Adrenal gland (tissue), 12 donors: ENCODE measurements around the gene AP1G2. TPM values are rescaled to one million over a fixed set of nuclear protein-coding genes. Genes with fewer than 3 reads are reported as not detected.
A peak's percentile ranks its signal among the peaks of the same experiment; 100 is the strongest.

Experiments used
- DNase-seq, 7 donors: peaks; one replicate each; pipeline ENCODE4 v3.0.0-alpha.2; 2019 to 2020
- H3K27ac ChIP-seq, 5 donors: fragments of 200-600 bp; sonication (generic) in 4 of 5; 1 replicate in 3 of 5; 2 replicates in 2 of 5; pipeline versions ENCODE4 v1.5.1 to v1.8.0; 2016 to 2020; ENCODE audit warnings: mild to moderate bottlenecking in 1 of 5
- H3K27me3 ChIP-seq: fragments of 200-600 bp; 2 replicates; pipeline ENCODE4 v1.8.0; 2021
- H3K36me3 ChIP-seq, 2 donors: fragments of 200-600 bp; replicated peaks in 1 of 2; 1 replicate in 1 of 2; 2 replicates in 1 of 2; pipeline versions ENCODE4 v1.5.1 to v1.8.0; 2018 to 2022
- H3K4me1 ChIP-seq, 2 donors: fragments of 200-600 bp; replicated peaks in 1 of 2; 1 replicate in 1 of 2; 2 replicates in 1 of 2; pipeline versions ENCODE4 v1.5.1 to v1.8.0; 2018 to 2021
- H3K4me3 ChIP-seq, 4 donors: fragments of 200-600 bp; sonication (generic) in 3 of 4; one replicate each; pipeline ENCODE4 v1.5.1; 2016 to 2018
- H3K9me3 ChIP-seq, 3 donors: fragments of 200-600 bp; sonication (generic) in 1 of 3; replicated peaks in 1 of 3; 1 replicate in 2 of 3; 2 replicates in 1 of 3; pipeline versions ENCODE4 v1.5.1 to v1.8.0; 2016 to 2021
- POLR2A ChIP-seq, 2 donors: fragments of 450-650 bp; IDR thresholded peaks; one replicate each; pipeline ENCODE4 v1.6.1; 2017; ENCODE audit warnings: antibody characterized with exemption in 2 of 2, mild to moderate bottlenecking in 2 of 2, moderate library complexity in 1 of 2
- WGBS, 4 donors: extraction: QIAGEN DNeasy Blood & Tissue Kit in 2 of 4; methylation state at CpG; one replicate each; pipeline versions ENCODE4 v1.1.5 to v1.1.7; 2013 to 2017; 5-methylcytosine and 5-hydroxymethylcytosine counted together
- intact Hi-C, 2 donors: fragments of 100-400 bp; cut with DNase I; formaldehyde crosslinking; loops; one replicate each; pipeline versions ENCODE4 v1.14.1 to v1.15.0; 2022 to 2023
- polyA plus RNA-seq, 3 donors: library from polyadenylated mRNA; stranded (reverse); fragments of 200-250 nt in 2 of 3; fragments of 350-450 nt in 1 of 3; fragmentation: Illumina TruSeq in 1 of 3; extraction: RNeasy Lipid Tissue Mini Kit (QIAGEN cat#74804) in 1 of 3; gene quantifications; one replicate each; pipeline ENCODE4 v1.2.3, GENCODE V29; 2013 to 2014
- total RNA-seq, 9 donors: library from RNA; depleted of rRNA in 4 of 9; stranded (reverse); fragments of >200 nt in 4 of 9; fragments of 120-200 nt in 1 of 9; fragmentation: NEBNext Ultra II Directional in 1 of 9; extraction: Animal tissue kit (Norgen Biotek cat#: 25700) in 1 of 9; gene quantifications; one replicate each; pipeline versions ENCODE4 v1.1.0 to v1.2.4, GENCODE V29; 2013 to 2023
- TF ChIP-seq, protein P1 (sequence below), 6 experiments: fragments of 450-650 bp in 4 of 6; fragments of 200-600 bp in 2 of 6; sonication (generic) in 1 of 6; IDR thresholded peaks; 1 replicate in 5 of 6; 2 replicates in 1 of 6; pipeline versions ENCODE4 v1.5.1 to v1.8.0; 2016 to 2021; ENCODE audit warnings: antibody characterized with exemption in 6 of 6, mild to moderate bottlenecking in 2 of 6, moderate library complexity in 1 of 6
- donor health status: healthy with polysubstance abuse.
- donor health status: Bipolar disorder and iron deficiency.
- donor health status: DM: yes; HTN: yes; CAD: no.
- donor health status: DM: no; HTN: no; CAD: no.
- donor health status: DM: no; HTN: no; CAD: no.
- donor health status: DM: yes; HTN: yes; CAD: no.

The AP1G2 gene
- total and polyA plus RNA-seq, 12 donors = 27.9 to 587 (median 79.5) TPM

DNA sequence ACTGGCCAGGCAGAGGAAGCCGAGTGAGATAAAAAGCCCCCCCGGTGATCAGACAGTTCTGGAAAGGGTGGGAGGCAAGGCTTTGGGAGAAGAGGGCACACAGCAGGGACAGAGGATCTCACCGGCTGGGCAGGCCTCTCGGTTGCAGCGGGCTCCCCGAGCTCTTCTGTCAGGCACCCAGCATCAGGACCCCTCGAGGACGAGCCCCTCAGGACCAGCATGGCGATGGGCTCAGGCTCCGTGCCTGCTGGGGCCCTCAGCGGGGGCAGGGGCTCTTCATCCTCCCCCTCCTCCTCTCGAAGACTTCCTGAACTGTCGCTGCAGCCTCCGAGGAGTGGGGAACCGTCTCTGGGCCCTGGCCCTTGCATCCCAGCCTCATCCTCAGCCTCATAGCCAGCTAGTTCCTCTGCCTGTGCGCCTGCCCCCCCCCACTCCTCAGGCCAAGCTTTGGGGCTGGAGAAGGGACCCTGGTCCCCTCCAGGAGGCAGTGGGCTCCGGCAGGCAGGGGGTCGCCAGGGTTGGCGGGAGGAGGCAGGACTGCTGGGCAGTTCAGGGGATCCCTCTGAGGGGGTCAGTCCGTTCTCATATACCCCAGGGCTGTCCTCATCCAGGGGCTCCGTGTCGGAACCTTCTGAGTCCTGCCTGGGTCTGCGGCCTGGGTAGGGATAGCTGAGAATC lies 3.4 kb upstream of the AP1G2 start:
- no peak for TF ChIP-seq POLR2A (IDR thresholded peaks at IDR 0.05)
- TF ChIP-seq, protein P1, sequence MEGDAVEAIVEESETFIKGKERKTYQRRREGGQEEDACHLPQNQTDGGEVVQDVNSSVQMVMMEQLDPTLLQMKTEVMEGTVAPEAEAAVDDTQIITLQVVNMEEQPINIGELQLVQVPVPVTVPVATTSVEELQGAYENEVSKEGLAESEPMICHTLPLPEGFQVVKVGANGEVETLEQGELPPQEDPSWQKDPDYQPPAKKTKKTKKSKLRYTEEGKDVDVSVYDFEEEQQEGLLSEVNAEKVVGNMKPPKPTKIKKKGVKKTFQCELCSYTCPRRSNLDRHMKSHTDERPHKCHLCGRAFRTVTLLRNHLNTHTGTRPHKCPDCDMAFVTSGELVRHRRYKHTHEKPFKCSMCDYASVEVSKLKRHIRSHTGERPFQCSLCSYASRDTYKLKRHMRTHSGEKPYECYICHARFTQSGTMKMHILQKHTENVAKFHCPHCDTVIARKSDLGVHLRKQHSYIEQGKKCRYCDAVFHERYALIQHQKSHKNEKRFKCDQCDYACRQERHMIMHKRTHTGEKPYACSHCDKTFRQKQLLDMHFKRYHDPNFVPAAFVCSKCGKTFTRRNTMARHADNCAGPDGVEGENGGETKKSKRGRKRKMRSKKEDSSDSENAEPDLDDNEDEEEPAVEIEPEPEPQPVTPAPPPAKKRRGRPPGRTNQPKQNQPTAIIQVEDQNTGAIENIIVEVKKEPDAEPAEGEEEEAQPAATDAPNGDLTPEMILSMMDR (IDR thresholded peaks at IDR 0.05) = no peak
- Histone ChIP-seq H3K4me3 (no peak overlapping the region), H3K4me1 (peaks cover 5 to 10% of the 10 kb centered on the region in 2 donors), H3K27ac (no peak overlapping the region), H3K36me3 (no peaks in the 10 kb centered on the region), H3K9me3 (no peaks in the 10 kb centered on the region), H3K27me3 (peaks cover 14% of the 10 kb centered on the region)
- intact Hi-C loops = no loop called here
- peak in 1 of 7 donors; percentile 54 for DNase-seq
- whole genome bisulfite sequencing, 4 donors = 76 to 83% (median 82%) methylated on average over 5 to 23 of the region's 23 CpGs

DNA sequence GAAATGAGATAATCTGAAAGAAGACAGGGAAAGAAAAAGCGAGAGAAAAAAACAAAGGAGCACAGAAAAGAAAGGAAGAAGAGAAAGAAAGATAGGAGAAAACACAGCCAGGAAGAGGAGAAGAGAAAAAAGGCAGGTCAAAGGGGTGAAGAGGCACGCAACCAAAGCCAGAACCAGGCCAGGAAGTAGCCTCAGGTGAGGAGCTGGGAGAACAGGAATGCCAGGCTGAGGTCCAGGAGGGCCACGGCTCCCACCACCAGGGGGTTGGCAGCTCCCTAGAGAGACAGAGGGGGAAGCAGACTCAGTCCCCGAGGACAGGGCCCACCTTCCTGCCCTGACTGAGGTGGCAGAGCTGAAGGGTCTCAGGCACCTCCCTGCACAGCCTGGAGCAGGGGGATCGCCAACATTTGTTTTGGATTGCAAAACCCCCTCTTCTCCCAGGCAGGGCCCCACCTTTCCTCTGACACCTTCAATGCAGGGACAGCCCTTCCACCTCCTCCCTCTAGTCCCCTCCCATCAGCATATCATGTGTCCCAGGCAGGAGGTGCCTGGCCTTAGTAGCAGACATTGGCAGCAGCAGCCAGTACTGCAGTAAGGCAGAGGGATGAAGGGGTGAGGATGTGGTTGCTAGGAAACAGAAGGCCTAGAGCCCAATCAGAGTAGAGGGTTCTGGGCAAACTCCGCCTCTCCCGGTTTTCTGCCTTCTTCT lies 2.0 kb upstream of the AP1G2 start:
- H3K27me3 ChIP-seq = peaks cover 2% of the 10 kb centered on the region
- TF ChIP-seq, protein P1 (IDR thresholded peaks at IDR 0.05) = no peak
- no peak for TF ChIP-seq POLR2A (IDR thresholded peaks at IDR 0.05)
- peak overlapping the region in 1 of 5 donors; percentile 34 for H3K27ac ChIP-seq
- intact Hi-C loops = loop anchor here (10.0 kb wide), 2 partner anchors 235 to 245 kb away; partner anchors contain the start of gene PABPN1 (in 1 of the 2)
- 70 to 82% (median 72%) methylated on average over 6 to 7 of the region's 7 CpGs for WGBS, 4 donors
- DNase-seq = peak in 2 of 7 donors; percentile 35 to 86
- H3K36me3 ChIP-seq = peaks cover 0 to 5% of the 10 kb centered on the region in 2 donors
- H3K4me1 ChIP-seq = peaks cover 5 to 10% of the 10 kb centered on the region in 2 donors
- no peak overlapping the region for H3K4me3 ChIP-seq
- H3K9me3 ChIP-seq = no peaks in the 10 kb centered on the region

- intact Hi-C loops = loop anchor here (10.0 kb wide), 2 partner anchors 234 to 244 kb away; partner anchors contain the start of gene PABPN1 (in 1 of the 2)
- no peak for TF ChIP-seq POLR2A (IDR thresholded peaks at IDR 0.05)
- TF ChIP-seq, protein P1 (IDR thresholded peaks at IDR 0.05) = peak in 1 of 6 experiments; percentile 10
- Histone ChIP-seq H3K9me3 (no peaks in the 10 kb centered on the region), H3K4me3 (no peak overlapping the region), H3K36me3 (peaks cover 0 to 10% of the 10 kb centered on the region in 2 donors), H3K27ac (peak overlapping the region in 1 of 5 donors; percentile 73), H3K27me3 (no peaks in the 10 kb centered on the region), H3K4me1 (peaks cover 5 to 10% of the 10 kb centered on the region in 2 donors)
- DNase-seq = peak in 2 of 7 donors; percentile 8 to 30
- 56 to 69% (median 65%) methylated on average over 6 of the region's 6 CpGs for WGBS, 4 donors
Measured at GRCh38 chr14:23568600-23569331, 1.2 kb upstream of the AP1G2 start.
